GM15510 (cell line): ENCODE data around the gene IHH.

ENCODE experiments used
- POLR2A ChIP-seq: IDR thresholded peaks from 3 replicates; pipeline ENCODE4 v1.6.1; 2011; ENCODE audit warnings: borderline replicate concordance; ENCODE audit not compliant: insufficient read length; ENCODE audit errors: extremely low read depth

The IHH gene

DNA sequence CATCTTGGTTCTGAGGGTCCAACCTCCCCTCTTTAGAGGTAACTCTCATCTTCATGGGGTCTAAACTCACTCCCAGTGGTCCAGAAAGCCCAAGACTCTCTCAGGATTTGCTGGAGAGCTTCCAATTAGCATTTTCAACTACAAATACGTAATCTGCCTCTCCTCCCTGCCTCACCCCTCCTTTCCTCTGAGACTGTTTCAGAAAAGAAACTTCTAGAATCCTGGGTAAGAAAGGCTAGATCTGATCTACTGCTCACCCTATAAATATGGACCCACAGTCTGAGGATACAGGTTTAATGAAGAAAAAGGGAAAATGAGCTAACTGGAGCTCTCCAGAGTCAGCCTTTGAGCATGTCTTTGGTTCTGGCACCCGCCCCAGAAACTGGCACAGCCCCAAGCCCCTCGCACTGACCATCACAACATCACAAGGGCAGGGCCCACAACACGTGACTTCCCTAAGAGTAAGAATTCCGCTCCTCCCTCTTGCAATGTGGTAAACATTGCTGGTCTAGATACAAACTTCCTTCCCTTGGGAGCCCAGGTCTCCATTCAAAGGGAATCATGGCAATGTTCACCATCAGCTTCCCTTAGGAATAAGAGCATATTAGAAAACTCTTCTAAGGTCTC is 21.7 kb upstream of the IHH start:
- no peak for TF ChIP-seq POLR2A

DNA sequence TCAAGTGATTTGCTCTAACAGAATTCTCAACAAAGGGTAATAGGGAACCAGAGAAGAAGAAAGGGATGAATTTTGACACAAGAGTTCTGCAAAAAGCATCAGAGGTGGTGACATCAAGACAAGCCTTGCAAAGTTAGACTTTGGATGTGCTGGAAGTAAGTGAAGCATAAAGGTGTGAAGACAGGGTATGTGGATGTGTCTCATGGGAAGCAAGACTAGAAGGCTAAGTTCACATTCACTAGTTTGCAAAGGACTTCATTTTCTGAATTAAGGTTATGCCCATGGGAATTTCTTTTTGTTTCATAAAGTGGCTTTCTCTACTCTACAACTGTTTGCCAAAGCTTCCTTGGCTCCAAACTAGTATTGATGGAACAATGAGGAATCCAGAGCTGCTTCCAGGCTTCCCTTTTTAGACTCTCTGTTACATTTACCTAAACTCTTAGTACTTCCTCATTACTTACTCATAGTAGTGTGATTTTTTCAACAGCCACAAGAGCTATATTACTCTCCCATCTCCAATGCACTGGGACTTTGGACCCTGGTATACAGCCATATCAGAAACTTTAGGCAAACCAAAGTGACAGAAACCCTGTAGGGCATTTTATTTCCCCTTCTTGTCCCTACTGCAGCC is 21.1 kb upstream of the IHH start:
- TF ChIP-seq POLR2A = no peak

DNA sequence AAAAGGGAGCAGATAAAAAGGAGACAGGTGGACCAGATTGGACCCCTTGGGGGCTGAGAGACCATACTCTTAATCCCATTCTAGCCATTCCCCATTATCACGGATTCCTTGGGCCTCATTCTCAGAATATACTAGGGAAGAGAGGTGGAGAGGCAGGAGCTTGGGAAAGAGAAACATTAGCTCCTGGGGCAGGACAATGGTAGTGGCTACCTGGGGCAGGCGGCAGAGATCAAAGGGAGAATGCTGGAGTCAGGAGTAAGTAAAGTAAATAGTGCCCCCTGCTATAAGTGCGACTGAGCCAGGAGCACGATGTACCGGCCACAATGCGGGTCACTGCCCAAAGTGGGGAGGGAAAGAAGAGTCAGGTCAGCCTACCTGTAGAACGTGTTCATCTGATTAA is 20.4 kb upstream of the IHH start:
- no peak for TF ChIP-seq POLR2A

DNA sequence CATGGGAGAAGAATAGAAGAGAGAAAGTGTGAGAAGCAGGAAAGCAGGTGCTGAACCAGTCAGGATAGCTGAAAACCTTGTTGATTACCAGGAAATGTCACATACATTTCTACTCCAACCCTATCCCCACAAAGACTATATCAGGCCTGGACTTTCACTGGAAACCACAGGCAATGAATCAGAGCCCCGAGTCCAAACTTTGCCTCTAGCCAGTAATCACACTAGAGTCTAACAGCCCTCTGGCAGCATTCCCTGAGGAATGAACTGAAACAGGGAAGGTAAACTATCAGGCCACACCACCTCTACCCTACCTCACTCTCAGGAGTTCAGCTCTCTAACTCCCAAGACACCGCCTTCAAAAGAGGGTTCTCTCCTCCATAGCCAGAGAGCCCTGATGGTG is 18.7 kb upstream of the IHH start:
- TF ChIP-seq POLR2A = no peak

DNA sequence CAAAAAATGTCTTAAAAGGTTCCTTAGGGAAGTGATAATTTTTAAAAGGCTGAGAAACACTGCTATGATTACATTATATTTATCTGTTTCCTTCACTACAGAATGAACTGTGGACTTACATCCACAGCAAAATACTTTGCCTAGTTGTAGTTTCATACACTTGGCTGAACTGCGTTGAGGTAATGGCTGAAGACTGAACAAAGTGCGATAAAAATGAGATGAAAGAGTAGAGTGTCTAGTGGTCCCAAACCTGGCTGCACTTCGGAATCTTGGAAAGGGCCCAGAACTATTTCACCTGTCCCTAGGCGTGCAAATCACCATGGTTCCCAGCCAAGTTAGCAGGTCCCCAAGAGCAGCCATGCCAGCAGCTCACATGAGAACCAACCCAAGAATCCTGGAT is 18.2 kb upstream of the IHH start:
- TF ChIP-seq POLR2A = no peak

DNA sequence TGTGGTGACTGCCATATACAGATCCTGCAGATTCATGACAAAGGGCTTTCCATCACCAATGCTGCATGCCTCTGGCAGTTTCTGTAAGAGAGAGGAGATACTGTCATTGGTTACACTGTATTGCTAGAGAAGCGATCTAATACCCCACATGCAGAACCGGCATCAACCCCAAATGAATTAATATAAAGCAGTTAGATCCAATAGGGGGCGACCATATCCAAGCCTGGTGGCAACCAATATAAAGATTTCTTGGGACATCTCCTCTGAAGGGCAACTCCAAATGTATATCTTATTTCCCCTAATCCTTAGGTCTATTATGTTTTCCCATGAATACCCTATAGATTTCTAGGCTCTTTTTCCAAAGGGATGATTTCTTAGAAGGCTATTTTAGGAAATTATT is 17.4 kb upstream of the IHH start:
- no peak for TF ChIP-seq POLR2A

DNA sequence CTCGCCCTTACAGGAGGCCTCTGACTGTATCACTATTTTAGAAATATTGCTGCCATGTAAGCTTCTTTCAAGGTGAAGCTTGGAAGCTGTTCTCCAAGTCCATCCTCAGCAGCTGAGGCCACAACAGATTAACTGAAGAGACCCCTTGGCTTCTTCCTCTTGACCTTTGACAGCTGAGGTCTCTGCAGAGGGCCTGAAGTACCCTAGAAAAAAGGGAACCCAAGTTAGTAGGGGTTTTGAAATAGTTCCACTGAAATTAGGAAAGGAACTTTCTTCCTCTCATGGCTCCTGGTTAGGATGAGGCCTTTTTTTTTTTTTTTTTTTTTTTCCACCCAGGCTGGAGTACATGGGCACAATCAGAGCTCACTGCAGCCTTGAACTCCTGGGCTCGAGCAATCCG is 15.5 kb upstream of the IHH start:
- no peak for TF ChIP-seq POLR2A

DNA sequence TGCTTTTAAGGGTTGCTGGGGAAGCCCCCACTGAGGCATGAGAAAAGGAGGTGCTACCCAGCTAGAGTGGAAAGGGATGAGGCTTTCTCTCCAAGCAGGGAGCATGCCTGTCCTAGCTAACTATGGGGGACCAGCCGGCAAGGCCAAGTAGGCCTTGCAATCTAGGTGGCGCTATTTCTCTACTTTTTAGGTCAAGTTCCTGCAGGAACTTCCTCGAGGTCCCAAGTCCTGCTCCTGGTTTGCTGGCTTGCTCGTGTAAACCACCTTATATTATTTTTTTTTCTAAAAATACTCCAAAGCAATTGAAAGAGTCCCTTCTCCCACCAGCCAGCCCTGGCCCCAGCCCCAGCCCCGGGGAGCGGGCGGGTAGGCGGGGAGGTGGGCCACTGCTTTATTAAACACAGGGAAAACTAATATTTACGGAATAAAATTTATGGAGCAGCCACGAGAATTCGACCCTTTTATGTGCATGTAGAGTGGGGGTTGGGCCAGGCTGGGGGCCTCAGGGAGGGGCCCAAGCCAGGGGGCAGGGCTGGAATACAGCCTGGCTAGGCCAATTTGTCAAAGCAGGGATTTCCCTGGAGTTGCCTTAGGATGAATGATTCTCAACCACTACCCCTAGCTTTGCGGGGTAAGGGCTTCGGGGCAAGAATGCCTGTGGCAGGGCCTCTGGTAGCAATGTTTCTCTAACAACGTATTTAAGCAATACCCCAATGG is 12.8 kb upstream of the IHH start:
- TF ChIP-seq POLR2A = no peak

DNA sequence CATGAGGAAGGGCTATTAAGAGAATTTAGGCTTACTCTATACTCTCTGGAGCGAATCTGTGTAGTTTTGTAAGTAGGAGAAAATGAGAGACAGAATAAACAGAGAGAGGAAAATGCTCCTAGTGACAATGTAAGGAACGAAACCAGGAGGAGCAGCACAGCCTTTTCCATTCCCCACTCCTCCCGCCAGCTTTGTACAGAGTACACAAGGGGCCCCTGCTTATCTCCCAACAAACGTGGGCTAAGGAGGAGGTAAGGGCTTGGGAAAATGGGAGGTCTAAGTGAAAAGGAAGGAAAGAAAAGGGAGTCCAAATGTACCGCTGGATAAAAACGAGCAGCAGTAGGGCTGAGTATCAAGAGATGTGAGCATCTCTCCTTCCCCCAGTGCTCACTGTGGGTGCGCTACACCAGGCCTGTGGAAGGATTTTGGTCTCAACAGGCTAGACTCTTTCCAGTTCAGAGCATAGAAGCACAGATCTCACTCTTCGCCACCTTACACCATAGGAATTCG is 12.1 kb upstream of the IHH start:
- no peak for TF ChIP-seq POLR2A

DNA sequence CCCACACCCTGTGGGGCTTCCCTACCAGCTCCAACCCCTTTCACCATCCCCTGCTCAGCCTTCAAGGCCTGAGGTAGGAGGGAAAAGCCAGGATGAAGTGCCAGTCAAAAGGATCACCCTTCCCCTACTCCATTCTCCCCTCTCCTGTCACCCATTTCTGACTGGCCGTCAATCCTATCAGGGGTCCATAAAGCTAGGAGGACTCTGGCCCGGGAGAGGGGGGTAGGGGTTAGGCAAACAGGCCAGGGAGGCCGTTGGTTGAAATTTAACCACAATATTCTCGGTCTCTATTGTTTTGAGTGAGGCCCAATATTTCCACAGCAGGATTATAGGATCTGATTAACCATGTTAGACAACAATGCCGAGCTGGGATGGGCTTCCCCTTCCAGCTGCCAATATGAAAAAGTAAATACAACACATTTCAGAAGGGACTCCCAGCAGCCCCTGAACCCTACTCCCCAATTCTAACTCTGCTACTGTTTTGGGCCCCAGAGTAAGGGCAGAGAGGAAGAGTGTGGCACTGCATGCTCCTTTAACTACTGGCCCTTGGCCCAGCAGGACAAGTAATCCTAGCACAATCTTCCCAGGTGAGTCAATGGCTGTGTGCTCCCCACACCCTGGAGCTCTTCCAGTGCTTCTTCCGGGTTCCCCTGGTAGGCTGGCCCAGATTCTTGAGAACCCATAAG is 10.6 kb upstream of the IHH start:
- no peak for TF ChIP-seq POLR2A

DNA sequence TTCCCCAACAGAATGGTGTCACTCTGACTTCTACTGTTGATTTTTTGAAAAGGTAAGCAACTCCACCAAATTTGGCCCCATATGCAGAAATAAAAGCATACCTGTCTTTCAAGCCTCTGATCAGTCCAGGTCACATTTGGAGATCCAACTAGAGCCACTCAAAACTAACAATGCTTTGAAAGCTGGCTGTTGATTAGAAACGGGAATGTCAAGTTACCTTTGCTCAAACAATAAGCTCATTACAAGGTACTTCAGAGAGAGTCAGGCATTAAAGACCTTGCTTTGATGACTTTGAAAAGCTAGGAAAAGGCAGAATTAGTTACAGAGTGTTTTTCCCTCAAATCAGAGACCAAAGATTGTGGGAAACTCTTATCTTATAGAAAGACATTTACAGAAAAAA is 4.8 kb upstream of the IHH start:
- TF ChIP-seq POLR2A = no peak

DNA sequence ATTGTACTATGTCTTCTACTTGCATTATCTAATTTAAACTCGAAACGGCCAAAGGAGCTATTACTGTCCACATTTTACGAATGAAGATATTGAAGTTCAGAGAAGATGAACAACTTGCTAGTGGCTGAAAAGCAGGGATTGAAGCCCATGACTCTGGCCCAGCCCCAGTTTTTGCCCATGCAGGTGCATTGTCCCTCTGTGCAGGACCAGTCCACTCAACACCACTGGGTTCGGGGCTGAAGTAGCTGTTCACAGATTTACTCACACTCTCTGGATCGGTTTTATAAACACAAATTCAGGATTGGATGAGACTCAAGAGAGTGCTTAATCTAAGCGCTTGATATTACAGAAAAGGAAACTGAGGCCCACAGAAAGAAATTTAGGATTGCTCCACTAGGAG is 1.4 kb upstream of the IHH start:
- TF ChIP-seq POLR2A = no peak

DNA sequence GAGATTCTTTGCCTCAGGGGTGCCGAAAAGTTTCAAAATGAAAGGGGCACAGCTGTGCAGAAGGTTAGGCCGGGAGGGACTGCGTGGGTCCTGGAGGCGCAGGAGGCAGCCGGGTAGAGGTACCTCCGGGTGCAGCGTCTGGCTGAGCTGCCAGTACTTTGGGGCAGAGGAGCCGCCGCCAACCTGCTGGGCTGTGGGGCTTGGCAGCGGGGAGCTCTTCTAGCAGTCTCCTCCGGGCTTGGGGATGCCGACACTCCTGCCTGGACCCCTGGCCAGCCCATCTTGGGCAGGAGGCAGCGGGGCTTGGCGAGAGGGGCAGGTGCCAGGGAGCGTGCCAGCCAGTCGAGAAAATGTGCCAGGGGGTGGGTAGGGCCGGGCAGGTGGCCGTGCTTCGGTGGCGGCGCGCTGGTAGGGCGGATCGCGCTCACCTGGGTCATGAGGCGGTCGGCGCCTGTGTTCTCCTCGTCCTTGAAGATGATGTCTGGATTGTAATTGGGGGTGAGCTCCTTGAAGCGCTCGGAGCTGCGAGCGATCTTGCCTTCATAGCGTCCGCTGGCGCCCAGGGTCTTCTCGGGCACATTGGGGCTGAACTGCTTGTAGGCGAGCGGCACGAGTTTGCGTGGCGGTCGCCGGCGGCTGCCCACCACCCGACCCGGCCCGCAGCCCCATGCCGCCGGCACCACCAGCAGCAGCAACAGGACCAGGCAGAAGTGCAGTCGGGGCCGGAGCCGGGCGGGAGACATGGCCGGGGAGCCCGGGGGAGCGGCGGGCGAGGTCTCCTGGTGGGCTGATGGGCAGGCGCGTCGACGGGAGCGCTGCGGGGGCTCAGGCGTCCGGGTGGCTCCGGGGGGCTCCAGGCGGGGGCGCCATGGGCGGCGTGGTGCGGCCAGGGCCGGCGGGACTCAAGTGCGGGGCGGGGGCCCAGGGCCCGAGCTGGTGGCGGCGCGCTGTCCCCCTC is 717 bp downstream of the IHH start:
- TF ChIP-seq POLR2A = no peak

DNA sequence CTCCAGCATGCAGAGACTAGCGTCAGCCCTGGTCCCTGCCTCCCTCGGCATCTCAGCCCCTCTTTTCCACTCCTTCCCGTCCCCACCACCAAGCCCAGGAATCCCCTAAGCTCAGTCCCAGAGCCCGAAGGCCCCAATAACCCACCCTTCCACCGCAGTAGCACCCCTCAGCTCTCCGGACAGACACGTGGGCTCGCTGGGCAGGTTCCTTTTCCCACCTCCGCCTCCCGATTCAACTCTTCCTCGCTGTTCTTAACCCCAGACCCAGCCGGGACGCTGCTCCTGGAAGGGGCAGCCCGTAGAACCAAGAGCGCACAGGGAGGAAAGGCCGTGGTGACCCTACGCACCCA is 1.4 kb downstream of the IHH start:
- TF ChIP-seq POLR2A = no peak
